ENCODE measurements around the gene TTC33. TPM values are rescaled to one million over a fixed set of nuclear protein-coding genes. Genes with fewer than 3 reads are reported as not detected.

TTC33 gene
- total and polyA plus RNA-seq, 2 of the 13 experiments (the other 11 are each of a cell fraction or from before 2014, with no cell fraction given) = 4.5 to 20.0 TPM

DNA sequence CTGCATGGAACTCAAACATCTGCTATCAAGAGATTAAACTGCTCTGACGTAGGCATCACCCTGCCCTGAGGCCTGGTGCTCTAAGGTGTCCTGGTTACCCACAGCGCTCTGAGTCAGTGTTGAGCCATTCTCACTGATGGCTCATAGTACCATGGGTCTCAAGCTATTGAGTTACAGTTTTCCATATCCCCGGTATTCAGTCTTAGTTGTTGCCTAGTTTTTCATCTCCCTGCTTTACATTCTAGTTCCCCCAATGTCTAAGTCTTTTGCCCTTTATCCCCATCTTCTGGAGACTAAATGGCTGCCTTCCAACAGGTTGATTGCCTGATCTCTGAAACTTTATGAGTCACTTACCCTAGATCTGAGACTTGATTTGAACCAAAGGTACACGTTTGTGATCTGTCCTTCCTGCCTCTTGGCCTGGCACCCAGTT is 237.3 kb downstream of the TTC33 start:
- Histone ChIP-seq H3K27ac (ENCODE audit: extremely low read length, insufficient read depth, low read length) (no peak overlapping the region), H4K20me1 (ENCODE audit: insufficient read depth, low read length) (no peaks in the 10 kb centered on the region), H3K79me2 (ENCODE audit: insufficient read depth, low read length) (no peaks in the 10 kb centered on the region), H3K4me2 (ENCODE audit: low read depth, low read length) (no peak overlapping the region), H2AFZ (ENCODE audit: low read length) (no peak overlapping the region), H3K4me1 (ENCODE audit: insufficient read depth, low read length) (peaks cover 11% of the 10 kb centered on the region), H3K9ac (ENCODE audit: insufficient read depth, low read depth, low read length) (no peak overlapping the region), H3K36me3 (replicated peaks in 1 of 2; ENCODE audit: control insufficient read depth in 1 of 2, insufficient read depth in 2 of 2, low read length in 2 of 2) (no peaks in the 10 kb centered on the region), H3K4me3 (replicated peaks in 1 of 3; ENCODE audit: insufficient read depth in 1 of 3, low read depth in 2 of 3, low read length in 3 of 3) (no peak overlapping the region), H3K9me3 (ENCODE audit: low read length) (no peaks in the 10 kb centered on the region), H3K27me3 (ENCODE audit: control insufficient read depth in 1 of 2, insufficient read depth in 2 of 2, low read length in 2 of 2) (no peaks in the 10 kb centered on the region)
- 44% methylated on average over 3 of the region's 4 CpGs for WGBS (ENCODE audit: low lambda C conversion rate)
- DNase-seq (ENCODE audit: low spot score) (no peak), FAIRE-seq (no peak), ATAC-seq (no peak)
- in situ Hi-C loops (cut with HindIII; ENCODE audit: extremely low pct_ligation_motif_present, low pct_unique_long_range_greater_than_20kb) = no loop called here
- POLR2A ChIA-PET = no interaction called here
- no TSS peak for BruUV-seq (replicated peaks)
- CTCF ChIA-PET (ENCODE audit: low intra/inter-chr PET ratio, low total read pairs) = no interaction called here
- intact Hi-C loops (cut with micrococcal nuclease; ENCODE audit: unreplicated experiment) = no loop called here
- no peak for TF ChIP-seq ZNF451 (CRISPR knock-in tag; IDR thresholded peaks at IDR 0.05)
- no peak for TF ChIP-seq MAF1 (CRISPR knock-in tag; IDR thresholded peaks at IDR 0.05; ENCODE audit: borderline replicate concordance)
- TF ChIP-seq ZNF350 (CRISPR knock-in tag; IDR thresholded peaks at IDR 0.05; ENCODE audit: borderline replicate concordance, low read depth) = no peak
- TF ChIP-seq, protein P1, sequence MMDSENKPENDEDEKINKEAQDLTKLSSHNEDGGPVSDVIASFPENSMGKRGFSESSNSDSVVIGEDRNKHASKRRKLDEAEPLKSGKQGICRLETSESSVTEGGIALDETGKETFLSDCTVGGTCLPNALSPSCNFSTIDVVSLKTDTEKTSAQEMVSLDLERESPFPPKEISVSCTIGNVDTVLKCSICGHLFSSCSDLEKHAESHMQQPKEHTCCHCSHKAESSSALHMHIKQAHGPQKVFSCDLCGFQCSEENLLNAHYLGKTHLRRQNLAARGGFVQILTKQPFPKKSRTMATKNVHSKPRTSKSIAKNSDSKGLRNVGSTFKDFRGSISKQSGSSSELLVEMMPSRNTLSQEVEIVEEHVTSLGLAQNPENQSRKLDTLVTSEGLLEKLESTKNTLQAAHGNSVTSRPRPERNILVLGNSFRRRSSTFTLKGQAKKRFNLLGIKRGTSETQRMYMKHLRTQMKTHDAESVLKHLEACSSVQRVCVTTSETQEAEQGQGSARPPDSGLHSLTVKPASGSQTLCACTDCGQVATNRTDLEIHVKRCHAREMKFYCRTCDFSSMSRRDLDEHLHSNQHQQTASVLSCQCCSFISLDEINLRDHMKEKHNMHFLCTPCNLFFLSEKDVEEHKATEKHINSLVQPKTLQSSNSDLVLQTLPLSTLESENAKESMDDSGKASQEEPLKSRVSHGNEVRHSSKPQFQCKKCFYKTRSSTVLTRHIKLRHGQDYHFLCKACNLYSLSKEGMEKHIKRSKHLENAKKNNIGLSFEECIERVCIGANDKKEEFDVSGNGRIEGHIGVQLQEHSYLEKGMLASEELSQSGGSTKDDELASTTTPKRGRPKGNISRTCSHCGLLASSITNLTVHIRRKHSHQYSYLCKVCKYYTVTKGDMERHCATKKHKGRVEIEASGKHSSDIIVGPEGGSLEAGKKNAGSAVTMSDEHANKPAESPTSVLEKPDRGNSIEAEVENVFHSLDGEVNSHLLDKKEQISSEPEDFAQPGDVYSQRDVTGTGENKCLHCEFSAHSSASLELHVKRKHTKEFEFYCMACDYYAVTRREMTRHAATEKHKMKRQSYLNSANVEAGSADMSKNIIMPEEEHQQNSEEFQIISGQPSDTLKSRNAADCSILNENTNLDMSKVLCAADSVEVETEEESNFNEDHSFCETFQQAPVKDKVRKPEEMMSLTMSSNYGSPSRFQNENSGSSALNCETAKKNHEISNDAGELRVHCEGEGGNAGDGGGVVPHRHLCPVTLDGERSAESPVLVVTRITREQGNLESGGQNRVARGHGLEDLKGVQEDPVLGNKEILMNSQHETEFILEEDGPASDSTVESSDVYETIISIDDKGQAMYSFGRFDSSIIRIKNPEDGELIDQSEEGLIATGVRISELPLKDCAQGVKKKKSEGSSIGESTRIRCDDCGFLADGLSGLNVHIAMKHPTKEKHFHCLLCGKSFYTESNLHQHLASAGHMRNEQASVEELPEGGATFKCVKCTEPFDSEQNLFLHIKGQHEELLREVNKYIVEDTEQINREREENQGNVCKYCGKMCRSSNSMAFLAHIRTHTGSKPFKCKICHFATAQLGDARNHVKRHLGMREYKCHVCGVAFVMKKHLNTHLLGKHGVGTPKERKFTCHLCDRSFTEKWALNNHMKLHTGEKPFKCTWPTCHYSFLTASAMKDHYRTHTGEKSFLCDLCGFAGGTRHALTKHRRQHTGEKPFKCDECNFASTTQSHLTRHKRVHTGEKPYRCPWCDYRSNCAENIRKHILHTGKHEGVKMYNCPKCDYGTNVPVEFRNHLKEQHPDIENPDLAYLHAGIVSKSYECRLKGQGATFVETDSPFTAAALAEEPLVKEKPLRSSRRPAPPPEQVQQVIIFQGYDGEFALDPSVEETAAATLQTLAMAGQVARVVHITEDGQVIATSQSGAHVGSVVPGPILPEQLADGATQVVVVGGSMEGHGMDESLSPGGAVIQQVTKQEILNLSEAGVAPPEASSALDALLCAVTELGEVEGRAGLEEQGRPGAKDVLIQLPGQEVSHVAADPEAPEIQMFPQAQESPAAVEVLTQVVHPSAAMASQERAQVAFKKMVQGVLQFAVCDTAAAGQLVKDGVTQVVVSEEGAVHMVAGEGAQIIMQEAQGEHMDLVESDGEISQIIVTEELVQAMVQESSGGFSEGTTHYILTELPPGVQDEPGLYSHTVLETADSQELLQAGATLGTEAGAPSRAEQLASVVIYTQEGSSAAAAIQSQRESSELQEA (CRISPR knock-in tag; IDR thresholded peaks at IDR 0.05; ENCODE audit: not compliant biosample characterization) = no peak
- no peak for TF ChIP-seq MEIS2 (CRISPR knock-in tag; IDR thresholded peaks at IDR 0.05)
- TF ChIP-seq, protein P2, sequence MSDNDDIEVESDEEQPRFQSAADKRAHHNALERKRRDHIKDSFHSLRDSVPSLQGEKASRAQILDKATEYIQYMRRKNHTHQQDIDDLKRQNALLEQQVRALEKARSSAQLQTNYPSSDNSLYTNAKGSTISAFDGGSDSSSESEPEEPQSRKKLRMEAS (IDR thresholded peaks at IDR 0.05) = no peak
- no peak for TF ChIP-seq EED (CRISPR knock-in tag; IDR thresholded peaks at IDR 0.05)
- TF ChIP-seq, protein P3, sequence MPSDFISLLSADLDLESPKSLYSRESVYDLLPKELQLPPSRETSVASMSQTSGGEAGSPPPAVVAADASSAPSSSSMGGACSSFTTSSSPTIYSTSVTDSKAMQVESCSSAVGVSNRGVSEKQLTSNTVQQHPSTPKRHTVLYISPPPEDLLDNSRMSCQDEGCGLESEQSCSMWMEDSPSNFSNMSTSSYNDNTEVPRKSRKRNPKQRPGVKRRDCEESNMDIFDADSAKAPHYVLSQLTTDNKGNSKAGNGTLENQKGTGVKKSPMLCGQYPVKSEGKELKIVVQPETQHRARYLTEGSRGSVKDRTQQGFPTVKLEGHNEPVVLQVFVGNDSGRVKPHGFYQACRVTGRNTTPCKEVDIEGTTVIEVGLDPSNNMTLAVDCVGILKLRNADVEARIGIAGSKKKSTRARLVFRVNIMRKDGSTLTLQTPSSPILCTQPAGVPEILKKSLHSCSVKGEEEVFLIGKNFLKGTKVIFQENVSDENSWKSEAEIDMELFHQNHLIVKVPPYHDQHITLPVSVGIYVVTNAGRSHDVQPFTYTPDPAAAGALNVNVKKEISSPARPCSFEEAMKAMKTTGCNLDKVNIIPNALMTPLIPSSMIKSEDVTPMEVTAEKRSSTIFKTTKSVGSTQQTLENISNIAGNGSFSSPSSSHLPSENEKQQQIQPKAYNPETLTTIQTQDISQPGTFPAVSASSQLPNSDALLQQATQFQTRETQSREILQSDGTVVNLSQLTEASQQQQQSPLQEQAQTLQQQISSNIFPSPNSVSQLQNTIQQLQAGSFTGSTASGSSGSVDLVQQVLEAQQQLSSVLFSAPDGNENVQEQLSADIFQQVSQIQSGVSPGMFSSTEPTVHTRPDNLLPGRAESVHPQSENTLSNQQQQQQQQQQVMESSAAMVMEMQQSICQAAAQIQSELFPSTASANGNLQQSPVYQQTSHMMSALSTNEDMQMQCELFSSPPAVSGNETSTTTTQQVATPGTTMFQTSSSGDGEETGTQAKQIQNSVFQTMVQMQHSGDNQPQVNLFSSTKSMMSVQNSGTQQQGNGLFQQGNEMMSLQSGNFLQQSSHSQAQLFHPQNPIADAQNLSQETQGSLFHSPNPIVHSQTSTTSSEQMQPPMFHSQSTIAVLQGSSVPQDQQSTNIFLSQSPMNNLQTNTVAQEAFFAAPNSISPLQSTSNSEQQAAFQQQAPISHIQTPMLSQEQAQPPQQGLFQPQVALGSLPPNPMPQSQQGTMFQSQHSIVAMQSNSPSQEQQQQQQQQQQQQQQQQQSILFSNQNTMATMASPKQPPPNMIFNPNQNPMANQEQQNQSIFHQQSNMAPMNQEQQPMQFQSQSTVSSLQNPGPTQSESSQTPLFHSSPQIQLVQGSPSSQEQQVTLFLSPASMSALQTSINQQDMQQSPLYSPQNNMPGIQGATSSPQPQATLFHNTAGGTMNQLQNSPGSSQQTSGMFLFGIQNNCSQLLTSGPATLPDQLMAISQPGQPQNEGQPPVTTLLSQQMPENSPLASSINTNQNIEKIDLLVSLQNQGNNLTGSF (CRISPR knock-in tag; IDR thresholded peaks at IDR 0.05) = no peak
- no peak for TF ChIP-seq CBX1 (IDR thresholded peaks at IDR 0.05; ENCODE audit: low read depth)
- no peak for TF ChIP-seq ZNF569 (CRISPR knock-in tag; IDR thresholded peaks at IDR 0.05; ENCODE audit: borderline replicate concordance)
